ENCODE data around the gene PLK3.
"Not testable (repeated sequence)": the region's sequence is repeated elsewhere in the genome, so short reads cannot be mapped to it uniquely, and the experiment has no call there.

DNA sequence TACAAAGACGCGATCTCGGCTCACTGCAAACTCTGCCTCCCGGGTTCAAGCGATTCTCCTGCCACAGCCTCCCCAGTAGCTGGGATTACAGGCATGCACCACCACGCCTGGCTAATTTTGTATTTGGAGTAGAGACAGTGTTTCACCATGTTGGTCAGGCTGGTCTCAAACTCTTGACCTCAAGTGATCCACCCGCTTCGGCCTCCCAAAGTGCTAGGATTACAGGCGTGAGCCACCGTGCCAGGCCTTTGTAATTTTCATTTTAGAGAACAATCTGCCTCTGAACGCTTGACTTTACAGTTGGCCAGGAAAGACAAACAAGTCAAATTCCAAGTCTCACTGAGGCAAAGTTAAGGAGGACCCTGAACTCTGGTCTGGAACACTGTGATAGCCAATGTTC lies 38.1 kb downstream of the PLK3 start:
- not testable (repeated sequence) for TF ChIP-seq EZH2phosphoT487 (IDR thresholded peaks at IDR 0.05; ENCODE audit: insufficient read depth, low read depth); EZH2 (IDR thresholded peaks at IDR 0.05; ENCODE audit: insufficient read depth, poor library complexity, severe bottlenecking)
